Endothelial cell of umbilical vein (primary cell): Measurements from ENCODE around the gene HINFP.

Source experiments
- EZH2 ChIP-seq: IDR thresholded peaks from 2 replicates; pipeline ENCODE4 v1.6.1; 2012; ENCODE audit warnings: borderline replicate concordance, low read depth, mild to moderate bottlenecking, moderate library complexity, low read length, inconsistent platforms; ENCODE audit not compliant: severe bottlenecking
- FOS ChIP-seq: IDR thresholded peaks from 2 replicates; pipeline ENCODE4 v1.6.1; 2011; ENCODE audit warnings: mild to moderate bottlenecking, low read length, moderate library complexity, borderline replicate concordance; ENCODE audit not compliant: insufficient read depth
- GATA2 ChIP-seq: IDR thresholded peaks from 2 replicates; pipeline ENCODE4 v1.7.0; 2011; ENCODE audit warnings: low read depth, mild to moderate bottlenecking, moderate library complexity, mixed read lengths, low read length; ENCODE audit not compliant: insufficient read length, insufficient read depth
- JUN ChIP-seq: IDR thresholded peaks from 2 replicates; pipeline ENCODE4 v1.6.1; 2011; ENCODE audit warnings: borderline replicate concordance, low read depth; ENCODE audit not compliant: insufficient read length, insufficient read depth
- MYC ChIP-seq: IDR thresholded peaks from one replicate; pipeline ENCODE4 v1.6.1; 2011; ENCODE audit warnings: mild to moderate bottlenecking, low read depth, low read length
- POLR2A ChIP-seq: IDR thresholded peaks from 2 replicates; pipeline ENCODE4 v1.6.1; 2012; ENCODE audit warnings: low read depth, mild to moderate bottlenecking, control low read depth, low read length
- POLR2AphosphoS5 ChIP-seq: IDR thresholded peaks from 2 replicates; pipeline ENCODE4 v1.6.1; 2012; ENCODE audit warnings: low read depth, mild to moderate bottlenecking, control low read depth, low read length, moderate library complexity; ENCODE audit not compliant: insufficient read depth
- TF ChIP-seq, protein P1 (sequence below), 2 donors: IDR thresholded peaks; 1 replicate in 1 of 2; 2 replicates in 1 of 2; pipeline ENCODE4 v1.5.1; 2011; ENCODE audit warnings: low read length in 2 of 2, mild to moderate bottlenecking in 2 of 2, moderate library complexity in 2 of 2, control low read depth in 1 of 2, inconsistent platforms in 1 of 2, low read depth in 1 of 2; ENCODE audit not compliant: insufficient read depth in 1 of 2; ENCODE audit errors: extremely low read depth in 1 of 2
- TF ChIP-seq, protein P2 (sequence below): IDR thresholded peaks from 2 replicates; pipeline ENCODE4 v1.6.1; 2011; ENCODE audit not compliant: insufficient read depth, insufficient read length

DNA sequence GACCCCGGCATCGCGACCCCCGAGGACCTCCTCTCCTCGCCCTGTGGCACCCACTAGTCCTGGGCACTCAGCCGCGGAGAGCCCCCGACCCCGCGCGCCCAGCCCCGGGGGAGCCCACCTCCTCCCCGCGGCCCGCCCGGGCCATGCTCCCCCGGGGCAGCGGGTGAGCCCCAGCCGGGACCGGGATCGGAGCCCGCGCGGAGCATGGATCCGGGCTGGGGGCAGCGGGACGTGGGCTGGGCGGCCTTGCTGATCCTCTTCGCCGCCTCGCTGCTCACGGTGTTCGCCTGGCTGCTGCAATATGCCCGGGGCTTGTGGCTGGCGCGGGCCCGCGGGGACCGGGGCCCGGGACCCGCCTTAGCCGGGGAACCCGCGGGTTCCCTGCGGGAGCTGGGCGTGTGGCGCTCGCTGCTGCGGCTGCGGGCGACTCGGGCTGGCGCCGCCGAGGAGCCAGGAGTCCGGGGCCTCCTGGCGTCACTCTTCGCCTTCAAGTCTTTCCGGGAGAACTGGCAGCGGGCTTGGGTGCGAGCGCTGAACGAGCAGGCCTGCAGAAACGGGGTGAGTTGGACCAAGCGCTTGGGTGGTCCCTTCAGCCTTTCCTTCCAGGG, 13.7 kb upstream of the HINFP start:
- TF ChIP-seq EZH2 (no peak), POLR2A (no peak), POLR2AphosphoS5 (no peak), FOS (no peak), JUN (no peak), MYC (no peak), GATA2 (no peak)
- TF ChIP-seq, protein P1, sequence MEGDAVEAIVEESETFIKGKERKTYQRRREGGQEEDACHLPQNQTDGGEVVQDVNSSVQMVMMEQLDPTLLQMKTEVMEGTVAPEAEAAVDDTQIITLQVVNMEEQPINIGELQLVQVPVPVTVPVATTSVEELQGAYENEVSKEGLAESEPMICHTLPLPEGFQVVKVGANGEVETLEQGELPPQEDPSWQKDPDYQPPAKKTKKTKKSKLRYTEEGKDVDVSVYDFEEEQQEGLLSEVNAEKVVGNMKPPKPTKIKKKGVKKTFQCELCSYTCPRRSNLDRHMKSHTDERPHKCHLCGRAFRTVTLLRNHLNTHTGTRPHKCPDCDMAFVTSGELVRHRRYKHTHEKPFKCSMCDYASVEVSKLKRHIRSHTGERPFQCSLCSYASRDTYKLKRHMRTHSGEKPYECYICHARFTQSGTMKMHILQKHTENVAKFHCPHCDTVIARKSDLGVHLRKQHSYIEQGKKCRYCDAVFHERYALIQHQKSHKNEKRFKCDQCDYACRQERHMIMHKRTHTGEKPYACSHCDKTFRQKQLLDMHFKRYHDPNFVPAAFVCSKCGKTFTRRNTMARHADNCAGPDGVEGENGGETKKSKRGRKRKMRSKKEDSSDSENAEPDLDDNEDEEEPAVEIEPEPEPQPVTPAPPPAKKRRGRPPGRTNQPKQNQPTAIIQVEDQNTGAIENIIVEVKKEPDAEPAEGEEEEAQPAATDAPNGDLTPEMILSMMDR (IDR thresholded peaks at IDR 0.05; ENCODE audit: extremely low read depth in 1 of 2, insufficient read depth in 1 of 2, low read depth in 1 of 2, low read length in 2 of 2): no peak
- TF ChIP-seq, protein P2, sequence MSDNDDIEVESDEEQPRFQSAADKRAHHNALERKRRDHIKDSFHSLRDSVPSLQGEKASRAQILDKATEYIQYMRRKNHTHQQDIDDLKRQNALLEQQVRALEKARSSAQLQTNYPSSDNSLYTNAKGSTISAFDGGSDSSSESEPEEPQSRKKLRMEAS: no peak
